Measurements from ENCODE around the gene AMELX.

The AMELX gene

DNA sequence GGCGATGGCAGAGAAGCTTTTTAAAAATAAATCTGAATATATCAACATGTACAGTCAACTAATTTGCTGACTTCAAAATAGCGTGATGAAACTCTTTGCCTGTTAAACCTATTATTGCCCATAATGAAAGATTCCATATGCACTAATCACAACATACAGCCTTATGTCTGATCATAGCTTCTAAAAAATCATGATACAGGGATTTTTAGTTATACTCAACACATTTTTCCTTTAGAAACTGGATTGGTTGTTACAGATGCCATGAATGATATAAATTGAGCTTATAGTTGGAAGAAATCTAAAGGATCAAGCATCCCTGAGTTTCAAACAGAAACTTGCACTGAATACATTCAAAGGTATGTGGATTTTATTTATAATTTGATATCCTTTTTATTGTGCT is at the start of gene AMELX:
AMELX (plus strand) TSS at position 301 of the 400 bp plus-strand sequence. CDS start 1,376 bp downstream, outside the sequence.
- no peak for DNase-seq

DNA sequence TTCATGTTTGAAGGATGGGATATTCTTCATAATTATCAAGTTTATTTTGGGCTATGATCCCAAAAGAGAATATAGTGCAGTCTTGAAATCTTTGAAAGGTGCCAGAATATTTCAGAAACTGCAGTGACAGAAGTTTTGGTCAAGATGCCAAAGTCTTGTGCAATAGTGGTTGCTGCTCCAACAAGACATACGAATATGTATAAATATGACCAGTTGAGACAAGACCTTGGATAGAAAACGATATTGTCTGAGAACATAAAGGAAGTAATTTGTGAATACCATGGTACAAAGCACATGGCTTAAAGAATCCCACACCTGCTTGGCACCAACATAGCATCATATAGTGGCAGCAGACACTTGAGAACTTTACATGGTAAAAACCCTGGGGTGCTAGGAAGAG is 48.6 kb upstream of the AMELX start:
- DNase-seq: no peak

DNA sequence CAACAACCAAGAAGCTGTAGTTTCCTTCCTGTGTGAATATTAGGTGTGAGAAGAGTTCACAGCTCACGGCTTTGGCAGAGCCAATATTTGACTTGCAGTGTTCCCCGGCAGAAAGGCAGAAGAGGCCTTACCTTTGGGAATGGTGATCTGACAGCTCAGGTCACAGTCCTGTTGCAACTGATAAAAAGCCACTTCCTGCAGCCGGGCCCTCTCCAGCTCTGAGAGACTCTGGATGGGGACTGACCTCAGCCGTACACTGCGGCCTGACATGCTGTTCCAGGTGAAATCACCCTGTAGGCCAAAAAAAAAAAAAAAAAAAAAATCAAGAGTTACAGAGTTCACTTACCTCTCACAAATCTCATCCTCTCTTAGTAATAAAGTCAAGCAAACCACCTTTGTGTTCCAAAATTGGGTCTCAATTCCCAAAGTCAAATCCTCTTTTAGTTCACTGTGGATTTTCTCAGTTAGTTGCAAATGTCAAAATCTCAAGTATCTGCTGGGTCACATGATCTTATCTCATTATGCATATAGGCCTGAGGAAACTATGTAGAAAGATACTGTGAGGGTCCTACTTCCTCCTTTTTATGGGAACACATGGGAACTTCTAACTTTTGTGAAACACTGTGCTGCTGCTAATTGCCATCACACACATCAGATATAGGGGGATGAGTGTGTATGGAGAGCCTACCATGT is 38.6 kb upstream of the AMELX start:
- DNase-seq: no peak

DNA sequence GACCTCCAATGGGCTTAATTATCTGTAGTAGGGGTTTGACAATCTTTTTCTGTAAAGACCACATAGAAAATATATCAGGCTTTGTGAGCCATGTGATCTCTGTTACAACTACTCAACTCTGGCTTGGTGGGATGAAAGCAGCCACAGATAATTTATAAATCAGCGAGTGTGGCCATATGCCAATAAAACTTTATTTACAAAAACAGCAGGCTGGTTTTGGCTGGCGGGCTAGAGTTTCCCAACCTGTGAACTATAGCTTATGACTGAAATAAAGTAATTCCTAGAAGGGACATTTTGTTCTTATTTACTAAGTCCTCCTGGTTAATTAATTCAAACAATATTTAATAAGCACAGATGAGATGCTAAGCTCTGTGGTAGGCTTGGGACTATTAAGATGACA is 35.9 kb upstream of the AMELX start:
- no peak for DNase-seq

DNA sequence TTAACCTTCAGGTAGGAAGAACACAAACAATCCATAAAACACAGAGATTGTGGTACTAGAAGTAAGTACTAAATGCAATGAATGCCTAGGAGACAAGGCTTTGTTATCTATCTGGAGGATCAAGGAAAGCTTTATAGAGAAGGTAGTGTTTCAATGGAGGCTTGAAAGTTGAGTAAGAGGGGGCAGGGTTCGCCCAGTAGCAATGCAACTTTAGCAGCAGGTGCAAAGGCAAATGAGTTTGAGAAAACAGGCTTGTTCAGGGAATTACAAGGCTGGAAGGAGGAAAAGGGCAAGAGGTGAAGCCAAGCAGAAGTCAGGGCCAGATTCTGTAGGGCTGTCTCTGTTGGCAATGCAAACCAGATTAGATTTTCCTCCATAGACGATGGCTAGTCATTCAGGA is 35.5 kb upstream of the AMELX start:
- DNase-seq: no peak

DNA sequence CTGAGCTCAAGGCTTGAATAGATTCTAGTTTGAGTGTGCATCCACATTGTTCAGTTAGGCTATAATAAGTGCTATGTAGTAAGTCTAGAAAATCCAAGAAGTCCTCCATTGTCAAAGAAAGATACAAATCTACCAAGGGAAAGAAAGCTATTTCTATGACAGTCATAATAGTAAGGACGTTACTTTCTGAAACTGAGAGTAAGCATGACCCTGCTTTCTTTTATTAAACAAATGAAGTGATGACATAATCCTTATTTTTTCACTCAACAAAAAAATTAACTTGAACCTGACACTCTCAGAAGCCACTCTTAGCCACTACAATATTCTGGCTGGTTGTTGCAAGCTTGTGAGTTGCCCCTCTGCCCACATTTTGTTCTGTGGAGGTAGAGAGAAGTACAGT is 33.8 kb upstream of the AMELX start:
- no peak for DNase-seq

DNA sequence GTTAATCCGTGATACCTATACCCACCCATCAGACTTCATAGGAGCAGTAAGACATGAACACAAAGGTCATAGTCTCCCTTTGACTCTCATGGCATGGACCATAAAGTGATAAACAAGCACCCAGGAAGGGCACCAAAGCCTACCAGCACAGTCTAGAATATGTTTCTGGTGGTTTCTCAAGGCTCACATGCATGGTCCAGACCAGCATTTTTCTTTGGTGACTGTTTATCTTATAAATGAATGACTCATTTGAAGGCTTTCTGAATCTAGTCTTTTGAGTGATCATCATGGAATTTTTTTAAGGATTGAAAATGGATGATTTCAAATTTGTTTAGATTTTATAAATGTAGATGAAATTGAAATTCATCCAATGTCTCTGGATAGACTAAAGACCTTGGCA is 32.0 kb upstream of the AMELX start:
- no peak for DNase-seq

DNA sequence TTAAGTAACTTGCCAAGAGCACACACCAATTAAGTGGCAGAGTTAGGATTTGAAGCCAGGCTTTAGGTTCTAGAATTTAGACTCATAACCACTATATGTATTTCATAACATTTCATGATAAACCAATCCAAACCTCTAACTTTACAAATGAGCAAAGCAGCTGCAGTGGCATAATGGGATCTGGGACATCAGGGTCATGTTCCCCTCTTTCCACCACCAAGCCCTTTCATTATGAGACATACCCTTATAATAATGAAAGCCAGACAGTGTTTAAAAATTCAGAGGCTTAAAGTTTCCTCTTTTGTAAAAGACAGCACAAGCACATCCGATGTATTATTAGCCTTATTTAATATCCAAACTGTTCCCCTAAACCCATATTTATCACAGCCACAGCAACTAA is 28.3 kb upstream of the AMELX start:
- no peak for DNase-seq

DNA sequence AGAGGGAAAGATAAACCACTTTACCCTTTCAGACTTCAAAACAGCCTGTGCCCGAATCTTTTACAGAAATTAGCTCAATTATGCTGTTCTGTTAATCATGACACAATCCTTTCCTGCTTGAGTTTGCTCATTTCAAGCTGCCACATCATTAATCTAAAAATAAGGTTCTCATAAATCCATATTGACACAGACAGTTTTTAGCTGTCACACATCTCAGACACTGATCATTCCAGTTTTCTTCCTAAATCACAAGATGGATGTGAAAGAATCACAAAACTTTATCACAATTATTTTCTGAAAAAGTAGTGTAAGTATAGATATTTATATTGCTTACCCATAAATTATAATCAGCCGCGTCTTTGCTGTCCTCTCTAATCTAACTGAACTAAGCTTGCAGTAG is 27.9 kb upstream of the AMELX start:
- no peak for DNase-seq

DNA sequence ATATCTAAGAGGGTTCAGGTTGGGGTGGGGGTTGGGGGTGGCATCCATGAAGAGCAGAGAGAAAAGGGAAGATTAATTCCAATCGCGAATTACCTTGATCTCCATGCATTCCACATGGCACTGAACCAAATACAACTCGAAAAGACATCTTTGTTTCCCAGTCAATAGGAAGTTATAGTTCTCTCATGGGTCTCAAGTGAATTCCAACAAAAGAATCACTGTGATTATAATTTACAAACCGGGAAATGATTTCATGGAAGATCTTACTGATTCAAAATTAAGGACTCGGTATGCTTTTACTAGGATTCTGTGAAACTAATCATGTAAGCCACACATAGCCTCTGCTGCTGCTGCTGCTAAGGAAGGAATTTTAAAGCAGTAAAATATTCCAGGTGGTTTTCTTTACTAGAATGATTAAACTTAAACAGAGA is 26.6 kb upstream of the AMELX start:
- no peak for DNase-seq

DNA sequence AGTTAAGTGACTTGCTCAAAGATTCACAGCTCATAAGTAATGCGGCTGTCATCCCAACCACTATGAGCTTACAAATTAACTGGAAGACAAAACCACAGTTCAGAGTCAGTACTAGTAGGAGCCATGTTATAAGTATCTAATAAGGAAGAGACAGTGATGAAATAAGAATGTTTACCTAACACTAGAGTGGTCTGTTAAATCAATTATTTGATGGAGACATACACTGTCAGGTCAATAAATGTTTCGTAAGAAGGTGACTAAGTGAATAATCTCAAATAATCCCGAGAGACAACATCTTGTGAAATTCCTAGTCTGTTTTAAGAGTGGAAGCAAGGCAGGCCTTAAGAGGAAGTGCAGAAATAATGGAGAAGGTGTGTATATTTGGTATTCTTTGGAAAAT is 25.8 kb upstream of the AMELX start:
- DNase-seq: no peak

DNA sequence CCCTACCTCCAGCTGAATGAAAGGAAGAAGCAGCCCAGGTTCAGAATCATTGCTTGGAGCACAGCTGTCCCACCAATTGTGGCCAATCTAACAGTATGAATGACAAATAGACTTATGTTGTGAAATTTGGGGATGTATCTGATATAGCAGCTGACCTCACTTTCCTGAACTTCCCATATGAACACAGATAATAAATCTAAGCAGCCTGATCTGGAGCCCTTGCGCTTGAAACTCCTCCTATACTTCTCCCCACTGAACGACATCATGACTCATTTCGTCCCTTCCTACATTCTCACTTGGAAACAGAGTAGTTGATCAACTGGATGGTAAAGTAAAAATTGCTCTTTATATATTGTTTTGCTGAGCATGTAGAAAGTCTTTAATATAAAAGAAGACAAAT is 24.2 kb upstream of the AMELX start:
- DNase-seq: no peak

DNA sequence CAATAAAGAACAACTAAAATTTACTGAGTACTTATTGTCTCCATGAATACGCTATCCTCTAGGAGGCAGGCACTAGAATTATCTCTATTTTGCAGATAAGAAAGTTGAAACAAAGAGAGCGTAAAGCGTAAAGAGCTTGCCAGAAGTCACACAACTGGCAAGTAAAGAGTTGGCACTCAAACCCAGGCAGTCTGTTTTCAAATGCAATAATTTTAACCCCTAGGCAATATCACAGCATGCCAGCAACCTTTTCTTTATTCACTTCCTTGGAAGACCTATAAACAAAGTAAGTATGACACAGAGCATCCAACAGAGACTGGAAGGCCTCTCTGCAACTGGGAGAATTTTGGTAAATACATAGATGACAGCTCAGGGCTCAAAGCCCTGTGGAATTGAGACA is 23.2 kb upstream of the AMELX start:
- no peak for DNase-seq

DNA sequence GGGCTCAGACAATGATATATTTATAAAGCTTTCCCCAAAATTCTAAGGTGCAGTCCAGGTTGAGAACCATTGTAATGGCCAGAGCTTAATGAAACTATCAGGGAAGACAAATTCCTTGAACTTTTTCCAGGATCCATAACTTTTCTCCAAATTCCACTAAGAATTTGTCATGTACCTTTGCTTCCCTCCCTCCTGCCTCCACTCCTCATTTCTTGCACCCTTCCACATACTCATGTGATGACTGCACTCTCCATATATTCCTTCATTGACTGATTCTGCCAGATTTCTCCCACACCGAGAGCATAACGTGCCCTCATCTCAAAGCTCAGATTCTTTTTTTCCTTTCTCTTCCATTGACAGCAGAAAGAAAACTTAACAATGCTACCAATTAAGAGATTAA is 20.9 kb upstream of the AMELX start:
- no peak for DNase-seq

DNA sequence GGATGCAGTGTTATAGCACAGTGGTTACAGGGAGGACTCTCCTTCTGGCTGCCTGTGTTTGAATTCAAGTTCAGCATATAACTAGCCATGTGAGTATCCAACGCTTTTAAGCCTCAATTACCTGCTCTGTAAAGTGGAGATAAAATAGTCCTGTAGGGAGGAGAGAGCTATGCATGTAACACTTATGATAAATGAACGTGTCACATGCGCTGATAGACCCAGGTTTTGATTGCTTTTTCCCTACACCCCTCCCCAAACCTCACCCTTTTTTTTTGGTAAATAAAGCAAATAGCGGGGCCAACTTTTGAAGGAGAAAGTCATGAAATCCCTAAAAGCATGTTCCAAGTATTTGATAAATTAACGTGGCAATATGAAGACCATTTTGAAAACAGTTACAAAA is 20.4 kb upstream of the AMELX start:
- DNase-seq: no peak

DNA sequence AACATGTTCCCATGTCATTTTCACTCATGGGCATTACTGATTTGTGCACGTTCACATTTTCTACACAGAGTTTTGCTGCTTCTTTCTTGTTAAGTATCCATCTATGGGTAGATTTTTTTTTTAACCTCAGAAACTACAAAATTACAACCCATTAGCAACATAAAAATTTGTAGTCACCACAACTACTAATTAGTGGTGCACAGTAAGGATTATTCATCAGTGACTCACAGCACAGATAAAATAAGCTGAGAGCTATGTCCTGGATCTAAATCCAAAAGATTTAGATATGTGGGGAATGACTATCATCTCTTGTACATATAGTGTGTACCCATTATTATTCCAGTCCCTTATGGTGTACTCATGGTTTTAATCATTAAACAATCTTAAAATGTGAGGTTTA is 19.7 kb upstream of the AMELX start:
- no peak for DNase-seq

DNA sequence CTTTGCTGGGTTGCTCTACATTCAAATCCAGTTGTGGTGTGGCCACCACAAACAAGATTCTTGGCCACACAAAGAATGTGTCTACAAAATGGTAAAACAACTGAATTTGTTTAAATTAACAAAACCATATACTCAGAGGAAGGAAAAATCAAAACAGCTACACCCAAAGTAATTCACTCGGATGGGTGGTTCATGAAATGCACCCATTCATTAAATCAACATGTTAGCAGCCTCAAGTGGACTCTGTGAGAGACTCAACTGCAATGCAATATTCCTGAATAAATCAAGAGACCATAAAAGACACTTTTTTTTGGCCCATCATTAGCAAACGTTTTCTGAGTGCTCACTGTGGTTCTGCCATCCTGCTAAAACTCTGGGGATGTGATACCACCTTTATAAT is 11.2 kb upstream of the AMELX start:
- DNase-seq: no peak

DNA sequence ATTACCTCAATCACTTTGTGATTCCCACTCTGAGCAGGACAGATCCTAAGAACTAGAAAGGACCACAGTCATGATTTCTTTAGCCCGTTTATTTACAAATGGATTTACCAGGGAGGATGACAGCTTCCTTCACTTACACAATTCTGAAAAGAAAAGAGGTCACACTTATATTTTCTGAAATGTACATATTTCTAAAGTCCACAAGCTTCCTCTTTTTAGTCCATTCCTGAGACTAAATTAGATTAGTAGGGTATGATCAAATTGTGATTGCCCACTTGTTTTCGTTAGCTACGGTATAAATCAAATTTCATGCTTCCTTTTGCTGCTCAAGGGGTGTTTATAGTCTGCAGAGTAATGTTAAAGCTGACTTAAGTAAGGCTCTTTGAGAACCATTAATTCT is 7.6 kb upstream of the AMELX start:
- no peak for DNase-seq

DNA sequence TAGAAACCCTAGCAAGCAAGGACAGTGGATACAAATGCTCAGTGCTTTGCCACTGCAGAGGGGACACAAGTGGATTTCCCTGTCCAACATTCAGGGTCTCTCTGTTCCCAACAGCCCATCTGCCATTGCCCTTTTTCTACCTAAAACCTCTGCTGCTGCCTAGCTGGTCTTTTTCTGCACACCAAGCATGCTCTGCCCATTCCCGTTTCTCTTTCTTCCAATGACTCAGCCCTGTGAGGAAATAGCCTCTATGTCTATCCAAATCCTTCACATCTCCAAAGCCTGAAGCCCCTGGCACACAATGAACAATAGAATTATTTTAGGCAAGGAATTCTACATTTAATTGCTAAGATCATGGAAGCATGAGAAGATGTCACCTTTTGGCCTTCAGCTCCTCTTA is 5.7 kb upstream of the AMELX start:
- DNase-seq: no peak

DNA sequence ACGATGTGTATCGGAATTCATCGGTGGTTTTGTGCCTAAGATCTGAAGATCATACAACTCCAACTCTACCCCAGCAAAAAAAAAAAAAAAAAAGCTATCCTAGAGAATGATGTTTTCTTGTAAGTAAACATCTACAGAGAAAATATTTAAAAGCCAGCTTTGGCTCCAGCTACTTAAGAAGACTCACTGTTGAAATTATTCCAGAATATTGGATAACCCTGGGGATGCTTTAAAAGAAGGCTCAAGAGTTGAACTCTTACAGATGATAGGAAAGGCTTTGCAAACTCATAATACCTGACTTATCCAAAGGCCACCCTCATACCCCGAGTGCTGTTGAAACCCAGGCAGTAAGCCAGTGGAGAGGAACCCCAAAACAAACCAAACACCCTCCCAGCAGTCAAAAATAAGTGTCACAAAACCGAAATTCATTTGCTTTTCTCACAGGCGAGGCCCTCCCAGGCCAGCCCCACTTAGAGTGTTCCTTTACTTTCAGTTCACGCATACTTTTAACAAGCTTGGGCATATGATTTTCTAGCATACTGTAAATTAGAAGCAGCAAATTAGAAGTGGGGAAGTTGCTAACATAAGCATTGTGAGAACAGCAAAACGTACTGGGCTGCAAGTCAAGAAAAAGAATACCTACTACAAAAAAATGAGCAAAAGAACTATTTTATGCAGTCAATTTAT is 2.7 kb upstream of the AMELX start:
- DNase-seq: no peak

DNA sequence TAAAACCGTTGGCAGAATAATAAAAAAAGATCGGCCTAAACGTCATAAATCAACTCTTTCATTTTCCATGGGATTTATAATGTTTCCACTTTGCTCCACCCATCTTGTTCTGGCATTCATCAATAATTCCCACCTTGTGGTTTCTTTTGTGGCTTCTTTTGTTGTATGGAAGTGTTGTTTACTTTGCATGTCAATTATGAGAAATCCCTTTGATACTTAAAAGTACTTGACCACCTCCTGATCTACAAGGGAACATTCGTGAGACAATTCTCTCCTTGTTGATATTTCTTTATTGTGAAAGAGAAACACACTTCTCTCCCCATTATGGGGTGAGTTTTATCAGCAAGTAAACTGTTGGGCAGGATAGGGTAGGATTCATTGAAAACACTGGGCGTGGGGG is 2.8 kb downstream of the AMELX start:
- DNase-seq: no peak

DNA sequence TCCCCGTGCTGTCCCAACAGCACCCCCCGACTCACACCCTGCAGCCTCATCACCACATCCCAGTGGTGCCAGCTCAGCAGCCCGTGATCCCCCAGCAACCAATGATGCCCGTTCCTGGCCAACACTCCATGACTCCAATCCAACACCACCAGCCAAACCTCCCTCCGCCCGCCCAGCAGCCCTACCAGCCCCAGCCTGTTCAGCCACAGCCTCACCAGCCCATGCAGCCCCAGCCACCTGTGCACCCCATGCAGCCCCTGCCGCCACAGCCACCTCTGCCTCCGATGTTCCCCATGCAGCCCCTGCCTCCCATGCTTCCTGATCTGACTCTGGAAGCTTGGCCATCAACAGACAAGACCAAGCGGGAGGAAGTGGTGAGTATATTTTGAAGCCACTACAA is 5.4 kb downstream of the AMELX start:
- no peak for DNase-seq

DNA sequence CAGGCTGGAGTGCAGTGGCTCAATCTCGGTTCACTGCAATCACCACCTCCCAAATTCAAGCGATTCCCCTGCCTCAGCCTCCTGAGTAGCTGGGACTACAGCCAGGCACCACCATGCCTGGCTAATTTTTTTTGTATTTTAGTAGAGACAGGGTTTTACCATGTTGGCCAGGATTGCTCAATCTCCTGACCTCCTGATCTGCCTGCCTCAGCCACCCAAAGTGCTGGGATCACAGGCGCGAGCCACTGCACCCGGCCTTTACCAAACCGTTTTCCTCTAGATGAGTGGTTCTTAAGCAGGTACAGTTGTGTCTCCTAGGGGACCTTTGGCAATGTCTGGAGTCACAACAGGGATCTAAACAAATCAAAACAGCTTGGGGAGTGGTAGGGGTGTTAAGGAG is 11.6 kb downstream of the AMELX start:
- DNase-seq: no peak

DNA sequence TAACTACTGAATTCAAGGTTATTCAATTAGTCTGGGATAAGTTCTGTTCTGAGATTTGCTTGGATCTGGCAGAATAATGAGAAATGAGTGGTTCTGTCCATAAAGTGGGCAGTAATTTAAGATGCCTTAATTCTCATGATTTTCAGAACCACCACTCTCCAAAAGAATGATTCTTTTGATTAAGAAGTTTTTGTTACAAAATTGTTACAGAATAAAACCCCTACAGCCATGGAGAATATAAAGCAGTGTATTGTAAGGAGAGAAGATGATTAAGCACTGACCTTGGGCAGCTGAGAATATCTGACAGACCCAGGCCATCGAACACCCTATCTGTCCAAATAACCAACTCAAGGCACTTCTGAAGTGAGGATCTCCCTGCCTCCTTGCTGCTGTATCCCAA is 12.4 kb downstream of the AMELX start:
- DNase-seq: no peak

DNA sequence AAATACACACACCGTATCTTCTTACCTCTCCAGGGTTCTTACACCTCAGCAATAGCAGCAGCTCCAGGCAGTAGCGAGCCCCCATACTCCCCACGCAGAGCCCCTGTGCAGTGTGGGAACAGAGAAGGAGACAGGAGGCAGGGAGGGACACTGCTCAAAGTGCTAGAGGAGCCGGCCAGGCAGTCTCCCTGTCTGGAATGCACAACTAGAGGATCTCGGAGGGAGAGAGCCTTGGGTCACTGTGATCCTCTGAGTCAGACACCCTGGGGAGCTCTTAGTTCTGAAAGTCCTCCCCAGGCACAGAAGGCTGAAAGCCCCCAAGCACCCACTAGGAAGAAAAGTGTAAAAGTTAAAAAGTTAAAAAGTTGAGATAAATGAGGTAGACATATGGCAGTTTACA is 16.0 kb downstream of the AMELX start:
- DNase-seq: no peak

Measured in activated CD4-positive, alpha-beta T cell treated with anti-CD3 and anti-CD28 coated beads, Interleukin-2, amount 50 U/mL, for 1 hour (primary cell).